Aorta (tissue), 5 donors: ENCODE measurements around the gene SLC7A6. TPM values are rescaled to one million over a fixed set of nuclear protein-coding genes. Genes with fewer than 3 reads are reported as not detected.

ENCODE experiments used
- ATAC-seq: fragments of 200-7000 bp; cut with Tn5 transposase; one replicate; pipeline ENCODE4 v1.9.1; 2022; ENCODE audit warnings: moderate library complexity; ENCODE audit not compliant: low FRiP score
- DNase-seq, 2 donors: peaks; one replicate each; pipeline ENCODE4 v3.0.0-alpha.2; 2020
- H3K27ac ChIP-seq, 2 donors: one replicate each; pipeline ENCODE4 v1.5.1; 2013; ENCODE audit warnings: low read length in 2 of 2, mild to moderate bottlenecking in 2 of 2, moderate library complexity in 2 of 2, control low read depth in 1 of 2, inconsistent platforms in 1 of 2, low read depth in 1 of 2
- H3K27me3 ChIP-seq, 2 donors: one replicate each; pipeline ENCODE4 v1.6.1; 2013; ENCODE audit warnings: control low read depth in 1 of 2, low read length in 1 of 2, mild to moderate bottlenecking in 1 of 2, moderate library complexity in 1 of 2; ENCODE audit not compliant: insufficient read depth in 2 of 2, control insufficient read depth in 1 of 2
- H3K36me3 ChIP-seq, 2 donors: one replicate each; pipeline ENCODE4 v1.6.1; 2013; ENCODE audit warnings: control low read depth in 1 of 2, low read length in 1 of 2, mild to moderate bottlenecking in 1 of 2; ENCODE audit not compliant: insufficient read depth in 2 of 2, control insufficient read depth in 1 of 2
- H3K4me1 ChIP-seq, 2 donors: one replicate each; pipeline ENCODE4 v1.6.1; 2013; ENCODE audit warnings: low read length in 2 of 2, control low read depth in 1 of 2, mild to moderate bottlenecking in 1 of 2, moderate library complexity in 1 of 2; ENCODE audit not compliant: insufficient read depth in 2 of 2, control insufficient read depth in 1 of 2
- H3K4me3 ChIP-seq, 2 donors: one replicate each; pipeline ENCODE4 v1.5.1; 2013; ENCODE audit warnings: low read length in 2 of 2, control low read depth in 1 of 2, mild to moderate bottlenecking in 1 of 2
- H3K9me3 ChIP-seq: one replicate; pipeline ENCODE4 v1.6.1; 2013; ENCODE audit warnings: mild to moderate bottlenecking, low read length; ENCODE audit not compliant: control insufficient read depth
- WGBS, 2 donors: extraction: QIAGEN DNeasy Blood & Tissue Kit; methylation state at CpG; one replicate each; pipeline ENCODE4 v1.1.7; 2013; 5-methylcytosine and 5-hydroxymethylcytosine counted together
- intact Hi-C, 2 donors: fragments of 100-400 bp; cut with DNase I; formaldehyde crosslinking; loops; one replicate each; pipeline versions ENCODE4 v1.14.2 to v1.15.0; 2022
- microRNA-seq, 2 donors: library from miRNA; unstranded; fragments of <30 nt; microRNA quantifications; one replicate each; pipeline ENCODE4 v1.2.0, GENCODE V29; 2020
- polyA plus RNA-seq, 2 donors: library from polyadenylated mRNA; stranded (reverse); fragments of 200-250 nt; gene quantifications; one replicate each; pipeline ENCODE4 v1.2.3, GENCODE V29; 2013
- total RNA-seq, 2 donors: library from RNA; stranded (reverse); fragmentation: NEBNext Ultra II Directional; extraction: Animal tissue kit (Norgen Biotek cat#: 25700); gene quantifications; one replicate each; pipeline ENCODE4 v1.2.1, GENCODE V29; 2021
- donor health status: healthy with polysubstance abuse.
- donor health status: Bipolar disorder and iron deficiency.
- donor health status: DM: no; HTN: no; CAD: no.
- donor health status: DM: no; HTN: no; CAD: no.
- donor health status: DM: yes; HTN: yes; CAD: no.

The SLC7A6 gene
- total and polyA plus RNA-seq, 4 donors, result 2.4 to 52.4 (median 29.9) TPM

GRCh38 chr16:68350813-68351350, 86.6 kb downstream of the SLC7A6 start:
- Histone ChIP-seq H3K9me3 (no peaks in the 10 kb centered on the region), H3K27me3 (no peaks in the 10 kb centered on the region), H3K4me1 (no peaks in the 10 kb centered on the region), H3K4me3 (no peak overlapping the region), H3K36me3 (peaks cover 9% of the 10 kb centered on the region in 2 donors), H3K27ac (no peak overlapping the region)
- WGBS, 2 donors, result 91 to 92% methylated on average over 10 of the region's 10 CpGs
- ATAC-seq (no peak), DNase-seq (peak in 1 of 2 donors; percentile 57)
- intact Hi-C loops, result no loop called here

Small RNA genes within 50 kb of the gene (microRNA-seq; reads per million reads assigned to microRNA genes)
- gene MIR6773, result 0 reads per million in 2 donors

Other genes starting within 250 kb of the SLC7A6 start
- gene DPEP2NB, start 248.6 kb upstream of the SLC7A6 start, total RNA-seq, result not detected
- not detected for gene DPEP2NB, start 248.6 kb upstream of the SLC7A6 start, polyA plus RNA-seq
- 1 to 10 TPM; 4.3 to 5.3 TPM for gene DDX28, start 241.3 kb upstream of the SLC7A6 start, total RNA-seq
- gene DDX28, start 241.3 kb upstream of the SLC7A6 start, polyA plus RNA-seq, result 1 to 10 TPM; 3.6 to 4.8 TPM
- gene DUS2, start 241.2 kb upstream of the SLC7A6 start, total RNA-seq, result 10 to 100 TPM in 1 of 2 donors, 1 to 10 TPM in 1; 5.4 to 13.1 TPM
- 1 to 10 TPM; 3.0 to 8.9 TPM for gene DUS2, start 241.2 kb upstream of the SLC7A6 start, polyA plus RNA-seq
- gene NFATC3, start 179.2 kb upstream of the SLC7A6 start, total RNA-seq, result 10 to 100 TPM; 38.1 to 48.4 TPM
- 10 to 100 TPM; 10.3 to 10.4 TPM for gene NFATC3, start 179.2 kb upstream of the SLC7A6 start, polyA plus RNA-seq
- gene ESRP2, start 28.4 kb upstream of the SLC7A6 start, total RNA-seq, result under 1 TPM; 0.36 to 0.60 TPM
- 1 to 10 TPM in 1 of 2 donors, under 1 TPM in 1; 0.03 to 2.3 TPM for gene ESRP2, start 28.4 kb upstream of the SLC7A6 start, polyA plus RNA-seq
- gene PLA2G15, start 19.2 kb upstream of the SLC7A6 start, total RNA-seq, result 10 to 100 TPM; 13.6 to 28.4 TPM
- 1 to 10 TPM; 7.2 to 7.5 TPM for gene PLA2G15, start 19.2 kb upstream of the SLC7A6 start, polyA plus RNA-seq
- 10 to 100 TPM; 13.7 to 21.1 TPM for gene SLC7A6OS, start 46.4 kb downstream of the SLC7A6 start, total RNA-seq
- gene SLC7A6OS, start 46.4 kb downstream of the SLC7A6 start, polyA plus RNA-seq, result 1 to 10 TPM; 4.0 to 8.3 TPM
- gene PRMT7, start 46.5 kb downstream of the SLC7A6 start, total RNA-seq, result 10 to 100 TPM; 21.4 to 41.7 TPM
- 10 to 100 TPM; 11.0 to 99.2 TPM for gene PRMT7, start 46.5 kb downstream of the SLC7A6 start, polyA plus RNA-seq
- 1 to 10 TPM in 1 of 2 donors, under 1 TPM in 1; 0.29 to 1.1 TPM for gene SMPD3, start 184.0 kb downstream of the SLC7A6 start, total RNA-seq
- gene SMPD3, start 184.0 kb downstream of the SLC7A6 start, polyA plus RNA-seq, result 1 to 10 TPM in 1 of 2 donors, not detected in 1; 7.5 TPM